ENCODE results near the gene TTC9B. TPM values are rescaled to one million over a fixed set of nuclear protein-coding genes. Genes with fewer than 3 reads are reported as not detected.

TTC9B gene
- polyA plus RNA-seq (ENCODE audit: insufficient read length in 3 of 3) = under 1 TPM in 2 of 3 donors, not detected in 1; 0.10 to 0.34 TPM
- long read RNA-seq, donor 1, partial matches to known transcripts = 0 of 2 reads
- long read RNA-seq, donor 1, other reads (novel, unspliced or antisense) = 0 of 2 reads
- long read RNA-seq, donor 2 = 0 reads
- long read RNA-seq, donor 3 = 0 reads
- long read RNA-seq, donor 4 = 0 reads
- long read RNA-seq, donor 5 = 0 reads
- long read RNA-seq, donor 6 = 0 reads
- long read RNA-seq, donor 7, partial matches to known transcripts = 0 of 1 reads
- long read RNA-seq, donor 7, other reads (novel, unspliced or antisense) = 0 of 1 reads
- long read RNA-seq, donor 8 = 0 reads
- long read RNA-seq, donor 9 = 0 reads
- long read RNA-seq, donor 10, partial matches to known transcripts = 0 of 2 reads
- long read RNA-seq, donor 10, other reads (novel, unspliced or antisense) = 0 of 2 reads
- long read RNA-seq, donor 11, partial matches to known transcripts = 0 of 1 reads
- long read RNA-seq, donor 11, other reads (novel, unspliced or antisense) = 0 of 1 reads
- long read RNA-seq, donor 12, partial matches to known transcripts = 0 of 2 reads
- long read RNA-seq, donor 12, other reads (novel, unspliced or antisense) = 0 of 2 reads
- long read RNA-seq, donor 13, partial matches to known transcripts = 0 of 1 reads
- long read RNA-seq, donor 13, other reads (novel, unspliced or antisense) = 0 of 1 reads
- long read RNA-seq, donor 14 = 0 reads
- long read RNA-seq, donor 15, partial matches to known transcripts = 0 of 1 reads
- long read RNA-seq, donor 15, other reads (novel, unspliced or antisense) = 0 of 1 reads
- long read RNA-seq, donor 16 = 0 reads

DNA sequence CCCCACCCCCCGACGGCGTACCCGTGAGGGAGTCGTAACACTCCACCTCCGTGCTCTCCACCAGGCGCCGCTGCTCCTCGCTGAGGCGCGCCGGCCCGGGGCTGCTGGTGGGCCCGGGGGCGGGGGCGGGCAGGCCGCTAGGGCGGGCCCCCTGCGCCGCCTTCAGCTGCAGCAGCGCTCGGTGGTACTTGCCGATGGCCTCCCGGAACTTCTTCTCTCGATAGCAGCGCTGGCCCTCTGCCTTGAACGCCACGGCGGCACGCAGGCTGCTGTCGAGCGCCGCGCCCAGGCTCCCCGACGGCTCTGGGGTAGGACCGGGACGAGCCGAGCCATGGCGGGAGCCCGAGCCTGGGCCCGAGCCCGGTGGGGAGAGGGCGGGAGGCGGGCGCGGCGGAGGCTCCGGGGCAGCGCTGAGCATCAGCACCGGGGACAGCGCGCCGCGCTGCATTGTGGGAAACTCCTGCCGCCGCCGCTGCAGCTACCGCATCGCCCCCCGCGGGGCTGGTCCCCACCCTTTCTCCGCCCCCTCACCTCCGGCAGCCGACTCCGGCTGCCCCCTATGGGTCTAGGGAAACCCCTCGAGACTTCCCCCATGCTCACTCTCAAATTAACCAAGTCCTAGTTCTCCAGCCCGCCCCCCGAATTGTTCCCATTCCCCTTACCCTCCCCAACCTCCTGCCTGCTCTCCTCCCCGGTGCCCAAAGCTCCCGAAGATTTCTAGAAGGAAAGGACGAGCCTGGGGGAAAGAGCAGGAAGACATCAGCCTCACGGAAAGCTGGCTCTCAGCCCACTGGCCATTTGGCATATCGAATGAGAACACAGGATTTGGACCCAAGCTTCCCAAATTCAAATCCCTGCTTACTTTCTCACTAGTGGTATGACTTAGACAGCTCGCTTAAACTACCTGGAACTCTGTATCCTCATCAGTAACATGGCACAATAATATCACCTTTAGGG, at the start of gene TTC9B:
TTC9B (minus strand) TSS at position 451 of the 957 bp plus-strand sequence; CDS start at position 448, 3 bp downstream.
- no peak for DNase-seq

DNA sequence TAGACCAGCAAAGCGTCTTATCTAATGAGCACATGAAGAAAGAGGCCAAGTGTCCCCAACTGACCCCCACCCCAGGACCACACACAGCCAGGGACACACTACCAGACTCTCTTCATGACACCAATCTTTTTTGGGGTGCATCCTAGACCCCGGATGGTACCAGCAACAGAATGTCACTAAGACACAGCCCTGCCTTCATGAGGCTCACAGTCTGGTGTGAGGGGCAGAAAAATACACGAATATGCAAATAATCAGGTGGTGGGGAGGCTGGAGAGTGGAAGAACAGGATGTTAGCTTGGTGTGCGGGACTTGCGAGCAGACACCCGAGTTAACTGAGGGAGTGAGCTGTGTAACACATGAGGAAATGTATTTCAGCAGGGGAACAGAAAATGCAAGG, 49.4 kb upstream of the TTC9B start:
- no peak for DNase-seq

DNA sequence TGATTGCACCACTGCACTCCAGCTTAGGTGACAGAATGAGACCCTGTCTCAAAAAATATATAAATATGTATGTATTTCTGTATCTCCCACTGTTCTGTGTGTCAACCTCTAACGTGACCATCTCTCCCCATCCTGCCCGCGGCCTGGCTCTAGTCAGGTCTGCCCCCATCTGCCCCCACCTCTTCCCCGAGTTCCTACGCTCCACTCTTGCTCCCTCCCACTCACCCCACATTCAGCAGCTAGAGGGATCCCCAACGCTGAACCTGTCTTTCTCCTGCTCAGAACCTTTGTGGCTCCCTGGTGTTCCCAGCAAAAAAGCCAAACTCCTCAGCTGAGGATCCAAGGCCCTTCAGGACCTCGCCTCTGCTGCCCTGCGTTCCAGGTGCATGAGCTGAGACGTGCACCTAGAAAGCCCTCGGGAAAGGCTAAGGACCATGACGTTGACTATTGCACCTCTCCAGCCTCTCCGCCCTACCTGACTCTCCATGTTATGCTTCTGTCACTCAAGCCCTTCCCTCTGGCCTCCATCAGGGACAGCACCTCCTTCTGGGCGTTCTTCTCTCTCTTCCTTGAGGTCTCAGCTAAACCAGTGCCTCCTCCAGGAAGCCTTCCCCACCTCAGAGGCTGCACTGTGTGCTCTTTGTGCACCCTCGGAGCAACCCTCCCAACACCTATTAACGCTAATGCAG, 48.9 kb upstream of the TTC9B start:
- no peak for DNase-seq

DNA sequence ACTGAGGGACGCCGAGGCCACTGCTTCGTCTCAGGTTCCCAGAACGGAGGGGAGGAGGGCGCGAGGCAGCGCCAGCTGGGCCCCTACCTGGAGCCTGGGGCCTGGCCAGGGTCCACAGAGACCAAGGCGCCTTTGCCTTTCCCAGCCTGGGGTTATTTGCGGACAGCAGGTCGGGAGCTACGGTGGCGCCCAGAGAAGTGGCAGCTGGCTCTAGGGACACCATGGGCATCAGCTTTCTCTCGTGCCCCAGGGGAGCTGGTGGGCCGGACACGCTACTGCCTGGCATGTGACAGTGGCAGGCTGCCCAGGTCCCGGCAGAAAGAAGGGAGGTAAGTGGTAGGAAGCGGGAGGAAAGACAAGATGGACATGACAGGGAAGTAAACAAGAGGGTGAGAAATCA, 47.9 kb upstream of the TTC9B start:
- DNase-seq = no peak

DNA sequence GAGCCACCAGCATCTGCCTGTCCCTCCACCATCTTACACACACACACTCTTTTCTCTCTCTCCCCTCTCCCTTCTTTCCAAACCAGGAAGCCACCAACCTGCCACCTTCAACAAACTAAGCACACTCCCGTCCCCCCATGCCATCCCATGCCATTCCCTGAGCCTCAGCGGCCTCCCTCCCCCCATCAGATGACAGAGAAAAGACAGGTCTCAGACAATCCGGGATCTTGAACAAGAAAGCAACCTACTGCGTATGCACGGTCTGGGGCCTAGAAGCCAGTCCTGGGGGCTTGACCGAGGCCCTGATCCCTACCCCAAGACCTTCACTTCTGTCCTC, 47.5 kb upstream of the TTC9B start:
- no peak for DNase-seq

DNA sequence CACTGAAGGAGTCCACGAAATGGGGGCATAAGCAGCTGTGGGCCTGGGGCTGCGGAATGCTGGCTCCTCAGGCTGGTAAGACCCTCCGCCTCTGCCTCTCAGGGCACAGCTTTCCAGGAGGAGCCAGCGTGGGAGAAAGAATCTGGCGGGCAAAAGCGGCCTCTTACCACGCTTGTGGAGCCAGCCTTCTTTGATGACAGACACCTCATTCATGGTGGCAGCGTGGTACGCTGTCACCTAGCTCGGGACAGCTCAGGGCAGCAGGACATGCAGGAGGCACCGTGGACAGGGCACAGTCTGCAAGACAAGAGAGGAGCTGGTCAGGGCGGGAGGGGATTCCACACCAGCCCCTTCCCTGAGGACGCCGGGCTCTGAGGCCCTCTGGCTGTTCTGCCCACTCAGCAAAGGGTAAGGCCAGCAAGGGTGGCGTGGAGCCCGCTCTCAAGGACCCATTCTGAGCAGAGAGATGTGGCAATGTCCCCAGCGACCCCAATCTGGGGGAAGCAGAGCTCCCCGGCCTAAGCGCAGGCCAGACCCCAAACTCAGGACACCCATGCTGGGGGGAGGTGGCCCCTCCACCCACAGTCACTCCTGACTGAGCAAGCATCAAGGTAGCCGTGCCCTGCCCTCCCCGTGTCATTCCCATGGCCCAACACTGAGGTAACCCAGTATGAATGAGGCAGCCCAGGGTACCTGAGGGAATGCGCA, 47.0 kb upstream of the TTC9B start:
- DNase-seq = no peak

DNA sequence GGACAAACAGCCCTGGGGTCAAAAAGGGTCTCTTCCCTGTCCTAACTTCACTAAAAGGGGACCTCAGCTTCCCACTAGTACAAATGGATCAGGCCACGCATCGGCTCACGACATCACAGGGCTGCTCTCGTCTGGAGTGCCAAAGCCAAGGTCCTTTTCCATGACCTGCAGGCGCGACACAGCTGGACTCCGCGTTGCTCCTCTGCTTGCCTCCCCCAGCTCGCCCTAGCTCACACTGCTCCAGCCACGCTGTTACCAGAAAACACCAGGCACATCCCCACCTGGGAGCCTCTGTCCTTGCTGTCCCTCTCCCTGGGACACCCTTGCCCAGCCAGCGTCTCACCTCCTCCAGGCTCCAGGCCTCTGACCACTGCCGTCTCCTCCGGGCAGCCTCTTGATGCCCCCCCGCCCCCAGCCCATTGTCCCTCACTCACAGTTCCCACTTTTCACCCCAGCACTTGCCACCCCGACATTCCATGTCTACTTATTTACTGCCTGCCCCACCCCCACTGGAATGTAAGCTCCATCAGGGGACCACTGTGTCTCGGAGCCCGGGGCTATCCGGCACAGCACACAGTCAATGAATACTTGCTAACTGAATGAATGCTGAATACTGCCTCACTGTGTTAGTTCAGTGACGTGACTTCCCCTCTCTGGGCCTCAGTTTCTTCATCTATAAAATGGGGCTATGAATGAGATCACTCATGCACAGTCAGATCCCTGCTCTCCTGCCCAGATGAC, 46.3 kb upstream of the TTC9B start:
- no peak for DNase-seq

DNA sequence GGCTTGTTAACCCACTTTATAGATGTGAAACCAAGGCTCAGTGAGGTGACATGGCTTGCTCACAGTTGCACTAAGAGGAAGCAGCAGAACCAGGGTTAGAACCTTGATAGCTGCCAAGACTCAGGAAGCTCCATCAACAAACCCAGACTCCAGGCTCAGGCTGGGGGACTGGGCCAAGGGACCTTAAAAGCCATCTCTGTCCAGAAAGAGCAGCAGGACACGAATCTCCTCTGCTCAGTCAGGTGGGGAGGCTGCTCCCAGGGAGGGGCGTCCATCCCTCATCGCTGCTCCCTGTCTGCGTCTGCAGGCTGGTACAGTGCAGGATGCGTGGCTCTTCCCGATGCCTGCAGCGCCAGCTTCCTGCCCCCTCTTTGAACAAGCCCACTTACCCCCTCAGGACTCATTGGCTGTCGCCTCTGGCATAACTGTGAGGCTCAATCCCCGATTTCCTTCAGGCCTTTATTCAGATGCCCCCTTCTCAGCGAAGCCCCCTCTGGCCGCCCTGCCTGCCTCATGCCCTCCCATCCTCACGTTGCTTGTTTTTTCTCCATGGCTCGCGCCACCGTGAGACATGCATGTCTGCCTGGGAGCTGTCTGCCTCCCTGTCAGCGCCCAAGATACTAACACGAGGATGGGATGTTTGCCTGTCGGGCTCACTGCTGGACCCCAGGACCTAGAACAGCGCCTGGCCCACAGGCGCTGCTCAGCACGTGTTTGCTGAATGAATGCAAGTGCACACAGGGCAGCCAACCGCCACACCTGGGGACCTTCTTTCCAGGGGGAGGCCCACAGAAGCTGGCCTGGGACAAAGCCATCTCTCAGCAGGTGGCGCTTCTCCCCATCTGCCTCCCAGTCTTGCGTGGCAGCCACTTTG, 45.5 kb upstream of the TTC9B start:
- no peak for DNase-seq

DNA sequence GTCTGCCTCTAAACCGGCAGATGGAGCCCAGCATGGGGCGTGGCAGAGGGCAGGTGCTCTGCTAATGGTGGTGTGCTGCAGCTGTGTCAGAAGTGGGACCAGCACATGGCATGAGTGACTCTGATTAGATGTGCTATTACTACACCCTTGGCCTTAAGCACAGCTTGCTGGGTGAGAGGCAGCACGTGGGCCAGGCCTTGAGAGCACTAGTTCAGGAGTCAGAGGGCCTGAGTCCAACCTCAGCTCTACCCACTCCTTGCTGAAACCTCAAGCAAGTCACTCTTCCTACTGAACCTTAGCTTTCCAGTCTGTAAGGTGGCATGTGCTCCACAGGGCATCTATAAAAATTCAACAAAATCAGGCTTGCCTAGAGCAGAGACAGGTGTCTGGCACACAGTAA, 44.2 kb upstream of the TTC9B start:
- DNase-seq = no peak

DNA sequence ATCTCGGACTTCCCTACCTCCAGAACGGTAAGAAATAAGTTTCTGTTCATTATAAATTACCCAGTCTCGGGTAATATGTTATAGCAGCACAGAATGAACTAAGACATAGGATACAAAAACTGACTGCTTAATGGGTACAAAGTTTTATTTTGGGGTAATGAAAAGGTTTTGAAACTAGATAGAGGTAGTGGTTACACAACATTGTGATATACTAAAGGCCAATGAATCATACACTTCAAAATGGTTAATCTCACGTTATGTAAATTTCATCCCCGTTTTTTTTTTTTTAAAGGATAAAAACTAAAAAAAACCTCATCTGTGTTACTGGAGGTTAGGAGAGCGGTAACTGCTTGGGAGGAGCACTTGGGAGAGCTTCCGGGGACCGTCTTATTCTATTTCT, 43.4 kb upstream of the TTC9B start:
- DNase-seq = no peak

DNA sequence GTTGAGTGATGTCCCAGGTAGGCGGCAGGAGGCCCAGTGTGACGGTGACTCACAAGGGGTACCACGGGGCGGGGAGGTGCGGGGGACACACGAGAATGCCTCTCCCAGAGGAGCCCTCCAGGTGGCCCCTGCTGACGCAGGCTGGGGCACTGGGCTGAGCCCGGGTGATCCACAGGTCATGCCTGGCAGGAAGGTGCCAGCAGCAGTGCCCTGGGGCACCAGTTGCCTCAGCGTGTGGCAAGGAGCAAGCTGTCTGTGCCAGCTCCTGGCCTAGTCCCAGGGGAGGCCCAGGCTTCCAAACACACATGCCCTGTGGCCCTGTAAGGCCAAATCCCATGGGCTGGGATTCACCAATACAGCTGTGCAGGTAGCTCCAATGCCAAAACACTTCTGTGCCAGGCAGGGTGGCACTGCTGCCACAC, 38.9 kb upstream of the TTC9B start:
- DNase-seq = peak; percentile 34

DNA sequence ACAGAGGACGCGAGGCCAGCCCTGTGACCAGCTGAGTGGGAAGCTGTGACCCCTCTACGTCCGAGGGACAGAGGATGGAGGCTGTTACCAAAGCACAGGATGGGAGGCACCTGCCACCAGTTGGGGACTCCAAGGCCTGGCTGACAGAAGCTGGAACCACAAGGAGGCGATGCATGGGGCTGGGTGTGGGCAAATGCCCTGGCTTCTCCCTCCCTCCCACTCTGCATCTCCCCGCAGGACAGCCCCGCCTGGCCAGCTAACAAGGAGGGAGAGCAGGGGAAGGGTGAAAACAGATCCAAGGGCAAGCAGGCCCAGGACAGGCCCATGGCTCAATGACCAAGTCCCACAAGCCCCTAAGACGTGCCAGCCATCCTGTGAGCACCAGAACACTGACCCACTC, 38.3 kb upstream of the TTC9B start:
- no peak for DNase-seq

DNA sequence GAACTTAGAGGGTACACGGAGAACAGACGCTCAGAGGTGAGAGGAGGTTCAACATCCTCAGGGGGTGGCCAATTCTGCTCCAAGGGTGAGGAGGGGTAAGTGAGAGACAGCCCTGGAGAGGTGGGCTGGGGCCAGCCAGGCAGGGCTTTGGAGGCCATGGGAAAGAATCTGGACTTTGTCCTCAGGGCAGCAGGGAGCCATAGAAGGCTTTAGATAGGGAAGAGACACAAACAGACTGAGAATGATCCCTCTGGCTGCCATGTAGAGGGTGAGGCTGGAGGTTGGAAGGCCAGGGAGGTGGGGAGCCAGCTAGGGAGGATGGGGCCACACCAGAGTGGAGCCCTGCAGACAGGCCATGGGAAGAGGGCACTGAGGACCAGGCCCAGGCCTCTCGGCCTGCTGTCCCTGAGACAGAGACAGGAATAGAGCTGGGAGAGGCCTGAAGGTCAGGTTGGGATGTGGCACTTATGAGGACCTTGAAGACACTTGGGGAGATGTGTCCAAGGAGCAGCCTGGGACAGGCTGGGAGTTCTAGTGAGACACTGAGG, 37.5 kb upstream of the TTC9B start:
- no peak for DNase-seq

DNA sequence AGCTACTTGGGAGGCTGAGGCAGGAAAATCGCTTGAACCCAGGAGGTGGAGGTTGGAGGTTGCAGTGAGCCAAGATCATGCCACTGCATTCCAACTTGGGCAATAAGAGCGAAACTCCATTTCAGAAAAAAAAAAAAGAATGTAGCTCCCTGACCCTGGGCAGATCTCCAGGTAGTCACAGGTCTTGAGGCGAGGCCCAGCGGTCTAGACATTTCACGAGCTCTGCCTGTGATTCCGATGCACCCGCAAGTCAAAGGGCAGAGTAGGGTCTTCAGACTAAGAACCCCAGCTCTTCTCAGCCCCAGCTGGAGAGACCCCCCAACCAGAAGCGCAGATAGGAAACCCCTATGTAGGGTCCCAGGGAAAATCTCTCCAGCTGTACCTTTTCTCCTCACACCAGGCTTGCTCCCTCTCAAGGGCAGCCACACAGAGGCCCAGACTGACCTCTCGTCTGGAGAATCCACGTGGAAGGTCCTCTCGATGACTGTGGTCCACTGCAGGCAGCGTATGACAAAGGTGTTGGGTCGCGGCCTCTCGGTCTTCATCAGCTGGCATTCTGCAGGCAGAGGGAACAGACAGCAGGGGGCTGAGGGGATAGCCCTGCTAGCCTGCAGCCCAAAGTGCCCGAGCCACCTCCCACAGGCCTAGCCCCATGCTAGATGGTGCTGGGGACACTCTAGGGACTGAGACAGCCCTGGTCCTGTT, 36.7 kb upstream of the TTC9B start:
- no peak for DNase-seq

DNA sequence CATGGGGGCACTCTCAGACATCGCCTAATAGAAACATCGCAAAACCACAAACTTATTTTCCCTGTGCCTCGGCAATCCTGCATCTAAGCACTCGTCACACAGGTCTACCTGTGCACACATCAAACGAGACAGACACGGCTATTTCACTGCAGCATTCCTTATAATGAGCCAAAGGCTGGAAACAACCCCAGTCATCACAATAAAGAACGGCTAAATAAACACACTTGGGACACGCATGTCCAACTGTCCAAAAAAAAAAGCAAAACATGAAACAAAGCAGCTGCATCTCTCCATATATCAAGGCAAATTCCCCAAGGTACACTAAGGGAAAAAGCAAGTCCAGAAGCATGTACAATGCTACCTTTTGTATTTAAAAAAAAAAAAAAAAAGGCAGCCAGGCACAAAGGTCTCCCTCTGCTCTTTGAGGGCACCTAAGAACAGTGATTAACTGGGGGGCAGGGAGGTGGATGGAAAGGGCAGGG, 35.5 kb upstream of the TTC9B start:
- DNase-seq = no peak

DNA sequence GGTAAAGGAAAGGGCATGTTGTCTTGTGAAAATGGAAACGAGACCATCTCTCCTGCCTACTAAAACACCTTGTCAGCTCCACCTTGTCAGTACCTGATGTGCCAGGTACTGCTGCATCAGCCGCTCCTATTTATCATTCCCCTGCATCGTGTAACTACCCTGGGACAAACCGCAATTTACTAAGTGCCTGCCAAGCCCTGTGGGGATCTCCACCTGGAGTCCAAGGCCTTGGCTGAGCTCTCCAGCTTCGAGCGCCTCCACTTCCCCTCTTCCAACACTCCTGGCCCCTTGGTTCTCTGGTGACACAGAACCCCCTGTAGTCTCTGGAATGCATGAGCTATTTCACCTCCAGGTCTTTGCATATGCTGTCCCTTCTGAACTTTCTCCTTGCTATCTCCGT, 34.2 kb upstream of the TTC9B start:
- no peak for DNase-seq

DNA sequence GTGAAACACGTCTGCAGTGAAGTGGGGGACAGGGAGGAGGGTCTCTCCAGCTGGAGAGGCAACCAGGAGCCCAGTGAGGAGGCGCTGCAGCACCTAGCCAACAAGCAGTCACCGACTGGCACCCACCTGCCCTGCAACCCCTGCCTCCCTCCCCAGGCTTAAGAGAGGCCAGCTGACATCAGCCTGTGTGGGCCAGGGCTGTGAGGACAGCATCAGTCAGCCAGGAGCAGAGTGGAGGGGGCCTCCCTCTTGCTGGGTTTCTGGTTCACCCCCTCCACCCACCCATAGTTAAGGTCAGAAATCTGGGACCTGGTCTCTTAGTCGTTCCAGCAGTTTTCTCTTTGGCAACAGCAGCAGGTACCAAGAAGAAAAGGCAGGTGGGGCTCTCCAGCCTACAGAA, 33.8 kb upstream of the TTC9B start:
- no peak for DNase-seq

DNA sequence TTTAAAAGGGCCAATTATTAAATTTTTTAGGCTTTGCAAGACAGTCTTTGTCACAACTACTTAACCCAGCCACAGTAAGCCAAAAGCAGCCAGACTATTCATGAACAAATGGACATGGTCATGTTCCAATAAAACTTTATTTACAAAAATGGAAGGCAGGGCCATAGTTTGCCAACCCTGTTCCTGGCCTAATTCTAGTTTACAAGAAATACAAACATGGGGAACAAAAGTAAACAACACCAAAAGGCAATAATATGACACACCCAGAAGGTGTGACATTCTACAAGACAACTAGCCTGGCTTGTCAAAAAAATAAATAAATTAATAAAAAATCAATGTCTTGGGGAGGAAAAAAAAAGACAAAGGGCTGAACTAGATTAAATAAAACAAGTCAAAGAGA, 33.1 kb upstream of the TTC9B start:
- DNase-seq = no peak
